IMR-90 (cell line): Measurements from ENCODE around the gene FANCD2OS. TPM values are rescaled to one million over a fixed set of nuclear protein-coding genes. Genes with fewer than 3 reads are reported as not detected.

Experiments
- ATAC-seq: fragments of 200-7000 bp; cut with Tn5 transposase; 2 replicates; pipeline ENCODE4 v1.9.1; 2020; ENCODE audit warnings: low read depth, mild to moderate bottlenecking, moderate library complexity
- BruUV-seq: library from RNA; stranded (reverse); fragments of 400-500 nt; replicated peaks from 2 replicates; lab custom pipeline; 2021; lab: Mats Ljungman, UMichigan
- CTCF ChIA-PET: fragments of 300-600 bp; formaldehyde crosslinking; extraction: SDS; loops from one replicate; lab custom pipeline; 2021; ENCODE audit warnings: antibody characterized with exemption; lab: Yijun Ruan, JAX
- POLR2A ChIA-PET: fragments of 300-600 bp; sonication (Branson Sonifier 250); formaldehyde crosslinking; loops from one replicate; lab custom pipeline; 2022; ENCODE audit warnings: antibody characterized with exemption; ENCODE audit not compliant: unreplicated experiment; lab: Charles Lee
- DNase-seq: peaks from one replicate; pipeline ENCODE4 v3.0.0; 2013
- H2AFZ ChIP-seq: replicated peaks from 2 replicates; pipeline ENCODE3; 2013; ENCODE audit warnings: low read length, mild to moderate bottlenecking; ENCODE audit not compliant: poor library complexity
- H2AK5ac ChIP-seq: 2 replicates; pipeline ENCODE4 v1.6.1; 2013; ENCODE audit warnings: low read depth, low read length, inconsistent platforms
- H2AK9ac ChIP-seq: replicated peaks from 2 replicates; pipeline ENCODE3; 2013; ENCODE audit warnings: mild to moderate bottlenecking, low read depth, low read length, moderate library complexity; ENCODE audit not compliant: poor library complexity
- H2BK120ac ChIP-seq: 2 replicates; pipeline ENCODE4 v1.6.1; 2013; ENCODE audit warnings: low read depth, low read length, inconsistent platforms
- H2BK15ac ChIP-seq: 3 replicates; pipeline ENCODE4 v1.6.1; 2013; ENCODE audit warnings: low read depth, low read length, inconsistent platforms
- H2BK20ac ChIP-seq: 2 replicates; pipeline ENCODE4 v1.6.1; 2013; ENCODE audit warnings: low read depth, mild to moderate bottlenecking, inconsistent platforms, low read length, moderate library complexity
- H2BK5ac ChIP-seq: 2 replicates; pipeline ENCODE4 v1.6.1; 2013; ENCODE audit warnings: mild to moderate bottlenecking, low read depth, low read length, inconsistent platforms; ENCODE audit not compliant: poor library complexity, severe bottlenecking
- H3K14ac ChIP-seq: replicated peaks from 2 replicates; pipeline ENCODE4 v1.6.1; 2013; ENCODE audit warnings: low read depth, low read length, inconsistent platforms
- H3K18ac ChIP-seq: 2 replicates; pipeline ENCODE4 v1.6.1; 2013; ENCODE audit warnings: low read depth, low read length, control low read depth
- H3K23ac ChIP-seq: 2 replicates; pipeline ENCODE4 v1.6.1; 2013; ENCODE audit warnings: low read depth, low read length, inconsistent platforms
- H3K27ac ChIP-seq: 2 replicates; pipeline ENCODE4 v1.5.1; 2013; ENCODE audit warnings: mild to moderate bottlenecking, control low read depth, low read length; ENCODE audit not compliant: insufficient read depth
- H3K27me3 ChIP-seq: 2 replicates; pipeline ENCODE4 v1.6.1; 2013; ENCODE audit warnings: low read length; ENCODE audit not compliant: control insufficient read depth, insufficient read depth
- H3K36me3 ChIP-seq: 2 replicates; pipeline ENCODE4 v1.6.1; 2013; ENCODE audit warnings: low read length, mixed read lengths; ENCODE audit not compliant: control insufficient read depth, insufficient read depth
- H3K4ac ChIP-seq: 2 replicates; pipeline ENCODE4 v1.6.1; 2013; ENCODE audit warnings: low read depth, low read length, inconsistent platforms
- H3K4me1 ChIP-seq: 2 replicates; pipeline ENCODE4 v1.6.1; 2013; ENCODE audit warnings: low read length, mixed read lengths; ENCODE audit not compliant: control insufficient read depth, insufficient read depth
- H3K4me2 ChIP-seq: 2 replicates; pipeline ENCODE4 v1.6.1; 2013; ENCODE audit warnings: low read depth, mild to moderate bottlenecking, control low read depth, low read length, moderate library complexity
- H3K4me3 ChIP-seq: 2 replicates; pipeline ENCODE4 v1.5.1; 2013; ENCODE audit warnings: low read depth, mild to moderate bottlenecking, control low read depth, low read length, moderate library complexity; ENCODE audit not compliant: insufficient read depth
- H3K56ac ChIP-seq: 2 replicates; pipeline ENCODE4 v1.6.1; 2013; ENCODE audit warnings: low read length, inconsistent platforms; ENCODE audit not compliant: insufficient read depth; ENCODE audit errors: extremely low read depth
- H3K79me1 ChIP-seq, 2 experiments: 2 replicates each; pipeline ENCODE4 v1.6.1; 2013; ENCODE audit warnings: low read length in 2 of 2, inconsistent platforms in 1 of 2, low read depth in 1 of 2
- H3K9ac ChIP-seq: 2 replicates; pipeline ENCODE4 v1.6.1; 2013; ENCODE audit warnings: low read depth, low read length, control low read depth
- H3K9me1 ChIP-seq: 2 replicates; pipeline ENCODE4 v1.6.1; 2013; ENCODE audit warnings: low read length, inconsistent platforms; ENCODE audit not compliant: insufficient read depth
- H3K9me3 ChIP-seq: 2 replicates; pipeline ENCODE4 v1.6.1; 2013; ENCODE audit warnings: low read length; ENCODE audit not compliant: control insufficient read depth, insufficient read depth
- H4K20me1 ChIP-seq: 2 replicates; pipeline ENCODE4 v1.6.1; 2013; ENCODE audit warnings: low read length, inconsistent platforms; ENCODE audit not compliant: insufficient read depth
- H4K5ac ChIP-seq: 2 replicates; pipeline ENCODE4 v1.6.1; 2013; ENCODE audit warnings: mild to moderate bottlenecking, low read depth, low read length, control low read depth
- H4K8ac ChIP-seq, 2 experiments: 2 replicates each; pipeline ENCODE4 v1.6.1; 2013; ENCODE audit warnings: low read depth in 2 of 2, low read length in 2 of 2, control low read depth in 1 of 2, inconsistent platforms in 1 of 2
- H4K91ac ChIP-seq: 2 replicates; pipeline ENCODE4 v1.6.1; 2013; ENCODE audit warnings: low read depth, low read length, inconsistent platforms; ENCODE audit not compliant: insufficient read depth
- BHLHE40 ChIP-seq: fragments of 150-350 bp; IDR thresholded peaks from 2 replicates; pipeline ENCODE4 v1.6.1; 2016; ENCODE audit warnings: mild to moderate bottlenecking, low read depth, low read length
- CEBPB ChIP-seq: IDR thresholded peaks from 2 replicates; pipeline ENCODE4 v1.6.1; 2012; ENCODE audit warnings: low read depth, low read length, improper control_type of control experiment
- CHD1 ChIP-seq: IDR thresholded peaks from 2 replicates; pipeline ENCODE4 v1.6.1; 2012; ENCODE audit warnings: low read depth, low read length, improper control_type of control experiment
- ELK1 ChIP-seq: fragments of 150-350 bp; IDR thresholded peaks from 2 replicates; pipeline ENCODE4 v1.6.1; 2016; ENCODE audit warnings: low read depth, mild to moderate bottlenecking, low read length, moderate library complexity, borderline replicate concordance
- FOS ChIP-seq: fragments of 150-350 bp; IDR thresholded peaks from 2 replicates; pipeline ENCODE4 v1.6.1; 2016; ENCODE audit warnings: low read depth, low read length
- MAFK ChIP-seq: IDR thresholded peaks from 2 replicates; pipeline ENCODE4 v1.6.1; 2012; ENCODE audit warnings: low read depth, low read length, improper control_type of control experiment
- MAZ ChIP-seq: IDR thresholded peaks from 2 replicates; pipeline ENCODE4 v1.6.1; 2012; ENCODE audit warnings: low read depth, mild to moderate bottlenecking, low read length, improper control_type of control experiment, moderate library complexity, borderline replicate concordance
- MXI1 ChIP-seq: IDR thresholded peaks from 2 replicates; pipeline ENCODE4 v1.6.1; 2012; ENCODE audit warnings: low read depth, mild to moderate bottlenecking, low read length, moderate library complexity, borderline replicate concordance
- NFE2L2 ChIP-seq: fragments of 150-350 bp; IDR thresholded peaks from 2 replicates; pipeline ENCODE4 v1.6.1; 2016; ENCODE audit warnings: low read depth, mild to moderate bottlenecking, low read length
- POLR2A ChIP-seq: IDR thresholded peaks from 2 replicates; pipeline ENCODE4 v1.6.1; 2012; ENCODE audit warnings: mild to moderate bottlenecking, low read depth, low read length
- RAD21 ChIP-seq: IDR thresholded peaks from 2 replicates; pipeline ENCODE4 v1.6.1; 2012; ENCODE audit warnings: low read length, improper control_type of control experiment
- RCOR1 ChIP-seq: IDR thresholded peaks from 2 replicates; pipeline ENCODE4 v1.6.1; 2012; ENCODE audit warnings: mild to moderate bottlenecking, low read length, improper control_type of control experiment; ENCODE audit not compliant: insufficient replicate concordance
- RFX5 ChIP-seq: IDR thresholded peaks from 2 replicates; pipeline ENCODE4 v1.8.0; 2012; ENCODE audit warnings: low read depth, mild to moderate bottlenecking, low read length, moderate library complexity
- SMC3 ChIP-seq: fragments of 150-350 bp; IDR thresholded peaks from 2 replicates; pipeline ENCODE4 v1.6.1; 2016; ENCODE audit warnings: low read depth, mild to moderate bottlenecking, antibody characterized with exemption, low read length, moderate library complexity
- USF2 ChIP-seq: fragments of 150-350 bp; IDR thresholded peaks from 2 replicates; pipeline ENCODE4 v1.6.1; 2017; ENCODE audit warnings: mild to moderate bottlenecking, antibody characterized with exemption, low read length, low read depth
- dilution Hi-C: fragments of 300-500 bp; cut with HindIII; formaldehyde crosslinking; loops from one replicate; pipeline ENCODE4 v1.14.3; 2018; ENCODE audit warnings: low sequenced_read_pairs; ENCODE audit not compliant: unreplicated experiment
- in situ Hi-C: fragments of 300-500 bp; cut with MboI; formaldehyde crosslinking; loops from 3 replicates; pipeline ENCODE4 v1.14.3; 2019; ENCODE audit warnings: low sequenced_read_pairs, inconsistent platforms, mixed read lengths
- intact Hi-C: fragments of 100-400 bp; cut with micrococcal nuclease; formaldehyde crosslinking; loops from 2 replicates; pipeline ENCODE4 v1.10.0; 2022
- polyA plus RNA-seq, 3 experiments: library from polyadenylated mRNA; depleted of rRNA; stranded (reverse); fragments of >200 nt; gene quantifications; 2 replicates each; pipeline ENCODE4 v1.2.3, GENCODE V29; 2012; ENCODE audit warnings: low replicate concordance in 1 of 3
- total RNA-seq: library from RNA; depleted of rRNA; stranded (reverse); fragments of >200 nt; gene quantifications from 2 replicates; pipeline ENCODE4 v1.2.3, GENCODE V29; 2012
- TF ChIP-seq, protein P1 (sequence below): conservative IDR thresholded peaks from 2 replicates; pipeline ENCODE4 v1.5.1; 2012; ENCODE audit warnings: mild to moderate bottlenecking, low read depth, low read length, improper control_type of control experiment

Gene FANCD2OS
- total and polyA plus RNA-seq, 2 of the 4 experiments (the other 2 are of a cell fraction): not detected

GRCh38 chr3:10074666-10075065 lies 33.4 kb downstream of the FANCD2OS start:
- ChIA-PET CTCF (no interaction called here), POLR2A (no interaction called here)
- Histone ChIP-seq H3K56ac (no peak overlapping the region), H3K9ac (no peak overlapping the region), H2BK15ac (no peak overlapping the region), H2BK20ac (no peak overlapping the region), H2BK5ac (no peak overlapping the region), H2BK120ac (no peak overlapping the region), H4K20me1 (no peaks in the 10 kb centered on the region), H3K14ac (no peak overlapping the region), H2AK9ac (no peak overlapping the region), H3K4me2 (no peak overlapping the region), H3K27ac (no peak overlapping the region), H2AFZ (no peak overlapping the region), H3K23ac (no peak overlapping the region), H3K18ac (no peak overlapping the region), H3K9me1 (no peaks in the 10 kb centered on the region), H4K91ac (no peak overlapping the region), H3K36me3 (no peaks in the 10 kb centered on the region), H4K5ac (no peak overlapping the region), H3K4ac (no peak overlapping the region), H2AK5ac (no peak overlapping the region), H3K9me3 (no peaks in the 10 kb centered on the region), H4K8ac (no peak overlapping the region), H3K4me3 (no peak overlapping the region), H3K79me1 (no peaks in the 10 kb centered on the region), H3K4me1 (no peaks in the 10 kb centered on the region), H3K27me3 (no peaks in the 10 kb centered on the region)
- TF ChIP-seq SMC3: no peak
- no peak for TF ChIP-seq RFX5
- no peak for TF ChIP-seq RAD21
- TF ChIP-seq, protein P1, sequence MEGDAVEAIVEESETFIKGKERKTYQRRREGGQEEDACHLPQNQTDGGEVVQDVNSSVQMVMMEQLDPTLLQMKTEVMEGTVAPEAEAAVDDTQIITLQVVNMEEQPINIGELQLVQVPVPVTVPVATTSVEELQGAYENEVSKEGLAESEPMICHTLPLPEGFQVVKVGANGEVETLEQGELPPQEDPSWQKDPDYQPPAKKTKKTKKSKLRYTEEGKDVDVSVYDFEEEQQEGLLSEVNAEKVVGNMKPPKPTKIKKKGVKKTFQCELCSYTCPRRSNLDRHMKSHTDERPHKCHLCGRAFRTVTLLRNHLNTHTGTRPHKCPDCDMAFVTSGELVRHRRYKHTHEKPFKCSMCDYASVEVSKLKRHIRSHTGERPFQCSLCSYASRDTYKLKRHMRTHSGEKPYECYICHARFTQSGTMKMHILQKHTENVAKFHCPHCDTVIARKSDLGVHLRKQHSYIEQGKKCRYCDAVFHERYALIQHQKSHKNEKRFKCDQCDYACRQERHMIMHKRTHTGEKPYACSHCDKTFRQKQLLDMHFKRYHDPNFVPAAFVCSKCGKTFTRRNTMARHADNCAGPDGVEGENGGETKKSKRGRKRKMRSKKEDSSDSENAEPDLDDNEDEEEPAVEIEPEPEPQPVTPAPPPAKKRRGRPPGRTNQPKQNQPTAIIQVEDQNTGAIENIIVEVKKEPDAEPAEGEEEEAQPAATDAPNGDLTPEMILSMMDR: no peak
- TF ChIP-seq FOS: no peak
- no peak for TF ChIP-seq USF2
- no peak for TF ChIP-seq RCOR1
- TF ChIP-seq POLR2A: no peak
- no peak for TF ChIP-seq CEBPB
- TF ChIP-seq MAZ: no peak
- no peak for TF ChIP-seq CHD1
- no peak for TF ChIP-seq MXI1
- TF ChIP-seq NFE2L2: no peak
- TF ChIP-seq BHLHE40: no peak
- TF ChIP-seq MAFK: no peak
- TF ChIP-seq ELK1: no peak
- DNase-seq (peak; percentile 35), ATAC-seq (no peak)
- dilution Hi-C loops: no loop called here
- intact Hi-C loops: no loop called here
- in situ Hi-C loops: no loop called here
- no TSS peak for BruUV-seq
